HG03558 (cell line): Measurements from ENCODE around the gene MOCS1.

Experiments used
- ATAC-seq: cut with Tn5 transposase; IDR thresholded peaks from one replicate; pipeline ENCODE4 v1.9.1; 2021; ENCODE audit warnings: moderate number of reproducible peaks; ENCODE audit not compliant: unreplicated experiment; ENCODE audit errors: extremely low read depth

MOCS1 gene

DNA sequence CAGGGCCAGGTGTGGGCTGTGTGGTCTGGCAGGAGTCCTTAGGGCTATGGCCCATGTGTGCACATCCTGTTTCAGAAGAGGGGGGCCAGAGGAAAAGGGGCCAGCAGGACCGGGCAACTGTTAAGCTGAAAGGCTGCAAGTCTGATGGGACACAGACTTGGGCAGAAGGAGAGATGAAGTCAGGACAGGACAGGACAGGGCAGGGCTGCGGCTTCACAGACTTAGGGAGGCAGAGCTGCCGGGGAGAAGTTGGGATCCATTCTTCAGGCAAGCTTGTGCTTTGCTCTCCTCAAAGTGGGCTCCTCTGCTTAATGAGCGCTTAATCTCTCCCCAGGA lies 28.7 kb downstream of the MOCS1 start:
- ATAC-seq: no peak

DNA sequence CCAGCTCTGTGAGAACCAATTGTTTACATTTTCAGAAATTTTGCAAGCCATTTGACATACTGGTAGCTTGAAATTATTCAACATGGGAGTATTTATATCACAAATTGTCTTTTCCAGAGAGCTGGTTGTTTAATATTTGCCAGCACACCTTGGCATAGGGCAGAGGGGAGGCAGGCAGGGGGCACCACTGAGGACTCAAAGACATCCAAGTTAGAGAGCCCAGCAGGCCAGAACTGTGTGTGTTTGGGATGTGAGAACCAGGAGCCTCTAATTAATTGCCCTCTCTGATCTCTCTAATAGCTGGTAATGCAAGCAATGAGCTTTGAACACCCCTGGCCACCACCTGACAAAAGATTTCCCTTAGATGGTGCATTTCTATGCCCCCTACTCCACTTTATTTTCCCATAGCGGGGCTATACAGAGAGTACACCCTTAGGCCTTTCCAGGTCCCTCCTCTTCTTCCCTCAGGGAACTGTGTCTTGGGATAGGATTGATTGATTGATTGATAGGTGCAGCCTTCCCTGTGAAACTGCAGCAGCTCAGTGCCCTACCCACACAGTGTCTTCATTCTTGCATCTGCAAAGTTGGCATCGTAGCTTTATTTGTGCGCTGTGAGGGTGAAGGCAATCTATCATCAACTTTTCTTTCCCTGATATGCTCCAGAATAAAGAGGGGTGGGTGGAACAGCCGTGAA lies 29.2 kb downstream of the MOCS1 start:
- no peak for ATAC-seq

DNA sequence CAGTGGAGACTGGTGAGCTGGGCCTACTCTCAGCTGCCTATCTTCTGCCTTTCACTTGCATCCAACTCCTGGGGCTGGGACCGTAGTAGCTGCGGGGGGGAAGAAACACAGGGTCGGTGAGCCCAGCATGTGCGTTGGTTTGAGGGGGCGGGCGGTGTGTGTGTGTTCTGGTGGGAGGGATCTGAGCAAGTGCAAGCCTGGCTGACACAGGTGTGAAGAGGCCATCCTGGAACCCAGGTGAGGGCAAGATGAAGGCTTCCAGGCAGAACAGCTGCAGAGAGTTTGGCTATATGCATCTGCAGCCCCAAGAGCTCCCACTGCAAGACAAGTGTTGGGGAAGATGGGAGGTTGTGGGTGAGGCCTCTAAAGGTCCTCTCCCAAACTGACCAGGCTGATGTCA lies 30.6 kb downstream of the MOCS1 start:
- ATAC-seq: no peak

DNA sequence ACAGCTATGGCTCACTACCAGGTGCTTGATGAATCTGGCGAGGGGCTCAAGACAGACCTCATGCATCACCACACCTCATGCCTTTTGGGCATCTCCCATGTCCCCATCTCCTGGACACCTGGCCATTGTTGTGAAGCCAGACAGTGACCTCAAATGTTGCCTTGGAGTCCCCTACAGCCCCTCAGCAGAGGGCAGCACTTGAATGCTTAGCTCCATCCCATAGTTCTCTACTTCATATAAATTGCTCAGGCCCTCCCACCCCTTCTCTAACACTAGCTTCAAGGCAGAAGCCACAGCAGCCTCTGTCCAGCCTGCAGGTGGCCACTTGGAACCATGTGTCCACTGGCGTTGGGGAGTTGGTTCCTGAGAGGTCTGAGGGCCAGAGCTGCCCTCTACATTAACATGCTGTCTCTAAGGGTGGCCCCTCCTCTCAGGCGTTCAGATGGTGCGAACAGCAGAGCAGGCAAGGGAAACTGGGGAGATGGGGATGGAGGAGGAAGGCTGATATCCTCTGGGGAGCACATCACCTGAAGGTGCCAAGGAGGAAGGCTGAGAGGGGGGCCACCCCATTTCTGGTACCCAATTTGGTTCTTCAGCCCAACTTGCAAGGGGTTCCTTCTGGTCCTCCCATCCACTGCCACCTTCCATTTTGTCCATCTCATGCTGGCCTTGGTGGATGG lies 31.3 kb downstream of the MOCS1 start:
- no peak for ATAC-seq

DNA sequence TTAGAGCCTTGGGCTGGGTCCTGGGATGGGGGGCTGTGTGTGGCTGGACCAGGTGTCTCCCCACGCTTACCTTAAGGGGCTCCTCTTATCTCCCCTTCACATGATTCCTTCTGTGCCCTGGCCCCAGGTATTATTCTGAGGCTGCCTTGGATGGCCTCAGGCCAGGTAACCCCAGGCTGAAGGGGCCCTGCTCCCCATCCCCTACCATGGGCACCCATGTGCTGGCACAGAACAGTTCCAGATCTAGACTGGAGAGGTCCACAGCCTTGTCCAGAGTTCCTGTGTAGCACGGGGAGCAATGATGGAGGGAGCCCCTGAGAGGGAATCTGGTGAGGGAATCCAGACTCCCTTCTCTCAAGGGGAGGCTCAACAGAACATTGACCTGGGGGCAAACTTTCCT lies 32.1 kb downstream of the MOCS1 start:
- no peak for ATAC-seq

DNA sequence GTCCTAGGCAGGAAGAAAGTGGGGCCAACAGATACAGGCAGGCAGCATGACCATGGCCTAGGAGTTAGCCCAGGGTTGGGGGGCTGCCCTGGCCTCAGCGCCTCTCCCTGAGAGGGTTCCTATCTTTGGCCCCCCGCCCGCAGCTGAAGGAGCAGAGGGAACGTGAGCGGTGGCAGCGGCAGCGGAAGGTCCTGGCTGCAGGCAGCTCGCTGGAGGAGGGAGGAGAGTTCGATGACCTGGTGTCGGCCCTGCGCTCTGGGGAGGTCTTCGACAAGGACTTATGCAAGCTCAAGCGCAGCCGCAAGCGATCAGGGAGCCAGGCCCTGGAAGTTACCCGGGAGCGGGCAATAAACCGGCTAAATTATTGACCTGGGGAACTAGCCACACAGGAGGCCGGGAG lies 32.6 kb downstream of the MOCS1 start:
- ATAC-seq: no peak

DNA sequence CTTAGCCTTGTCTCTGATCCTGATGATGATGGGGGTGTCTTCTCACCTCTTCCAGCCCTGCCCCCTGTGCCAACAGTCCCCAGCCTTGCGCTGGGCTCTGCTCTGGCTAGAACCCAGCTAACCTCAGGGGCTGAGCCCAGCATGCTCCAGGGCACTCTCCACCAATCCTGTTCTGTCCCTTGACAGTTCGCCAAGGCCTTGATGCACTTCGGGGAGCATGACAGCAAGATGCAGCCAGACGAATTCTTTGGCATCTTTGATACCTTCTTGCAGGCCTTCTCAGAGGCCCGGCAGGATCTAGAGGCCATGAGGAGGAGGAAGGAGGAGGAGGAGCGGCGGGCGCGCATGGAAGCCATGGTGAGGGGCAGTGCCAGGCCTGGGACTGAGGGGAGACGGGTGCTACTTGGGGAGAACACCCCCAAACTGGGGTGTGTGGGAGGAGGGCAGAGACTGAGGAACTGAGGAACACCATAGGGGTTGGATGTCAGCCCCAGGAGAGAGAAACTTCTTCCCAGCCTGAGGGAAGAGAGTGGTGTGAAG lies 33.1 kb downstream of the MOCS1 start:
- no peak for ATAC-seq

DNA sequence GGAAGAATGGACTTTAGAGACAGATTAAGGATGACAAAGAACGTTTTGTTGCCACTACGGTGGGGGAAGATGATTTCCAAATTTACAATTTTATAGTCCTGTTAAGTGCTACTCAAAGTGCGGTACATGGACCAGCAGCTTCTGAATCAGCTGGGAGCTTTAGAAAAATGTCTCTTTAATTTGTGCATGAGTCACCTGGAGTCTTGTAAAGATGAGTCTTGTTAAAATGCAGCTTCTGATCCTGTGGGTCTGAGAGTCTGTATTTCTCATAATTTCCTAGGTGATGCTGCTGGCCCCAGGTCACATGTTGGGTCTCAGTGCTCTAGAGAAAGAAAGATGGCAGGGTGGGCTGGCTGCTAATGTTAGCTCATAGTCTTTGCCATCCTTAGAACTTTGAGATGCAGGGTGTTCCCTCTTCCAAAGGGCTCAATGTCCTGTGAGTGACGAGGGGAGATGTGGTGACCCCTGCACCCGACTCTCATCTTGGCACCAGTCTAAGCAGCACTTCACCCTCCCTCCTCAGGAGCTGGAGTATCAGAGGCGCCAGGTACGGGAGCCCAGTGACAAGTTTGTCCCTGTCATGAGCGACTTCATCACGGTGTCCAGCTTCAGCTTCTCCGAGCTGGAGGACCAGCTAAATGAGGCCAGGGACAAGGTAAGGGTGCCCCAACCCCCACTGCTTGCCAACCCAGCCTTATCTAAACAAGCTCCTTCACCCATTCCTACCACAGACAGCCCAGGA lies 34.5 kb downstream of the MOCS1 start:
- no peak for ATAC-seq

DNA sequence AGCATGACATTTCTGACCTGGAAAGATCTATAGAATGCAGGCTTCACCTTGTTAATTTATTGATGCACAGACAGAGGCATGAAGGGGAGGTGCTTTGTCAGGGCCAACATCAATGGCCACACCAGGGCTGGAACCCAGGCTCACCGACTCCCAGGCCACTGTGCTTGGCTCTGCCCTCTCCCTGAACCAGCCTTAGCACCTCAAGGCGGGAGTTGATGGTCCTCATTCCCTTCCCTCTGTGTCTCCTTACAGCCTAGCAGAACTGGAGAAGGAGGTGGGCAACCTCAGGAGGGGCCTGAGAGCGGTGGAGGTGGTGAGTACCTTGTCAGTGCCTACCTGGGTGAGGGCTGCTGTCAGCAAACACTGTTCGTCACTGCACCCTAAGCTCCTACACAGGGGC lies 35.6 kb downstream of the MOCS1 start:
- no peak for ATAC-seq

DNA sequence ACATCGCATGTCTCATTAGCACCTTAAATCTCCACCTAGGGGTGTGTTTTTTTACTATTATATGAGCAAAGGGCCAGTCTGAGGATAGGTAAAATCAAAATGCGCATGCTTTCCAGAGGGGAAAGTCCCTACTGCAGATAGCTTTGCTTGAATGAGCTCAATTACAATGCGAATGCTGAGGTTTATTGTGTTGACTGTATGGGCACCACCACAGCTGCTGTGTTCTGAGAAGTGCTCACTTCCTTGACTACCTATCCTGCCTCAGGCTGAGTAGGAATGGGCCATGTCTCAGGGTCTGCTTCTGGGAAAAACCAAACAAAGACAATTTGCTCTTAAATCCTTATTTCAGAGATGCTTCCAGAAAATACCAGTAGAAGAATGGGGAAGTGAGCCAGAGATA lies 36.6 kb downstream of the MOCS1 start:
- ATAC-seq: no peak

DNA sequence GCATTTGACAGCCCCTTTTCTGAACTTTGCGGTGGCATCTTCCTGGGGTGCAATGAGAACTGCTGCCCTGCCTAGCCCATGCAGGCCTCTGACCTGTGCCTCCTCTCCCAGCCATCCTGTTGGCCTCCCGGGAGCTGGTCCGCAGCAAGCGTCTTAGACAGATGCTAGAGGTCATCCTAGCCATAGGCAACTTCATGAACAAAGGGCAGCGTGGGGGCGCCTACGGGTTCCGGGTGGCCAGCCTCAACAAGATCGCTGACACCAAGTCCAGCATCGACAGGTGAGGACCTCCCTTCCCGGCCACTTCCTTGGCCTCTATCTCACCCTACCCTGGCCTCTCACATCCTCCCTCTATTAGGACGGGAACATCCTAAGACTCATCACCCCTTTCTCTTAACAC lies 37.6 kb downstream of the MOCS1 start:
- no peak for ATAC-seq

DNA sequence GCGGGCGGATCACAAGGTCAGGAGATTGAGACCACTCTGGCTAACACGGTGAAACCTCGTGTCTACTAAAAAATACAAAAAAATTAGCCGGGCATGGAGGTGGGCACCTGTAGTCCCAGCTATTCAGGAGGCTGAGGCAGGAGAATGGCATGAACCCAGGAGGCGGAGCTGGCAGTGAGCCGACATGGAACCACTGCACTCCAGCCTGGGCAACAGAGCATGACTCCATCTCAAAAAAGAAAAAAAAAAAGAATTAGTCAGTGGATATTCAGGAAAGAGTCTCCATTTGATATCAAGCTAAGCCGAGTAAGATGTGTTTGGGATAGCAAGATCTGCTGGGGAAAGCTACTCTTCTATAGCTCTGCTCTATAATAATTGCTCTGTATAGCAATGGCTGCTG lies 41.0 kb downstream of the MOCS1 start:
- no peak for ATAC-seq

DNA sequence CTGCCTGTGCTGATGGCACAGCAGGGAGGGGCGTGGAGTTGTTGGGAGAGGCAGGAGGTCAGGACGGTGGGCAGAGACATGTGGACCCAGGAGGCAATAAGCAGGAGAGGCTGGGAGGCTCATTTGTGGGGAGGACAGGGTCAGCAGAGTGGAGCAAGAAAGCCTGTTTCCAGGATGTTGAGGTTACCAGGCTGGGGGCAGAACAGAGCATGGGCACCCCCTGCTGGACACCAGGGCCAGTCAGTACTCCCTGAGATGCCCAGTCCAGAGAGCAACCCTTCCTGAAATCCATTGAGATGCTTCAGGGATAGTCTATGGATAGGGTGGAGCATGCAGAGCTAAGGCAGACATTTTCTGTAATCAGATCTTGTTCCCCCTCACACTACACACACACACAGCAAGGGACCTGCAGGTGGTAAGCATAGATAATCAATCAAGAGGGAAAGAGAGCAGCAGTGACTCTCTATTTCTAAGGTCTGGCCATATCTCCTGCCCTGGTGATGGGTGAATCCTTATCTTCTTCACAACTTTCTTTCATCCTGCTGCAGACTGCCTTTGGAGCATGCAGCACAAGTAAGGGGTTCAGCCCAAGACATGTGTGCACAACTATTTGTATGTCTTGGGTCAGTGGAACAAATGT lies 41.7 kb downstream of the MOCS1 start:
- no peak for ATAC-seq

DNA sequence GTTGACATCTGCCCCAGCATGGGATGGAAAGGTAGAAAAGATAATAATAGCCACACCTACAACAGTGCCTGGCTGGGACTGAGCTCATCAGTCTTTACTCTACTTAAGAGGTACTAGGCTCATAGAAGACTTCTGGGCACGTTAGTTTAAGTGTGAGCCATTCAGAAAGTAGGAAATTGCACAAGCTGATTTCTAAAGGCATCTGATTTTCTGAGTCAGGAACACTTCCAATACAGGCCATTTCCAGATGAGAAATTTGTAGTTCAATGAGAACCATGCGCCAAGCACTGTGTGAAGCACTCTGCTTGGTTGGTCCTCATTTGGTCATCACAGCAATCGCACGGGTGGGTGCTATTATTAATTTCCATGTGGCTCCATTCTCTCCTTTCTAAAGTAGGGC lies 42.3 kb downstream of the MOCS1 start:
- ATAC-seq: no peak

DNA sequence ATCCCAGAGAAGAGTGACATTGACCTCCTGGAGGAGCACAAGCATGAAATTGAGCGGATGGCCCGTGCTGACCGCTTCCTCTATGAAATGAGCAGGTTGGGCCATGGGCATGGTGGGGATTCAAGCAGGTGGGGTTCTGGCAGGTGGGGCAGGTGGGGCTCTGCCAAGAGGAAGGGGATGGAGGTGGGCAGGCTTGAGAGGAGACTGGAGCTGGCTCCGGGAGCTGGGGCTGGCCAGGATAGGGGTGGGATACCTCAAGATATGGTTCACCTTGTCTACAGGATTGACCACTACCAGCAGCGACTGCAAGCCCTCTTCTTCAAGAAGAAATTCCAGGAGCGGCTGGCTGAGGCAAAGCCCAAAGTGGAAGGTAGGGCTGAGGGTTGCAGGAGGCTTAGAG lies 42.9 kb downstream of the MOCS1 start:
- no peak for ATAC-seq

DNA sequence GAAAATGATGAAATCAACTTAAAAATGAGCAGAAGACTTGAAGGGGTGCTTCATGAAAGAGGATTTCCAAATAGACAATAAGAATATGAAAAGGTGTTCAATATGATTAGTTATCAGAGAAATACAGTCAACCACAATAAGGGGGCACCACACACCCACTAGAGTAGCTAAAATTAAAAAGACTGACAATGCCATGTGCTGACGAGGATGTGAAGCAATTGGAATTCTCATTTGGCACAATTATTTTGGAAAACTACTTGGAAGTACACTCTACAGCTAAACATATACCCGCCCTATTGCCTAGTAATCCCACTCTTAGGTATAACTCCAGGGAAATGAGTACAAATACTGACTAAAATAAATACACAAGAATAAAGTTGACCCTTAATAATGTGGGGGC lies 45.0 kb downstream of the MOCS1 start:
- ATAC-seq: no peak

DNA sequence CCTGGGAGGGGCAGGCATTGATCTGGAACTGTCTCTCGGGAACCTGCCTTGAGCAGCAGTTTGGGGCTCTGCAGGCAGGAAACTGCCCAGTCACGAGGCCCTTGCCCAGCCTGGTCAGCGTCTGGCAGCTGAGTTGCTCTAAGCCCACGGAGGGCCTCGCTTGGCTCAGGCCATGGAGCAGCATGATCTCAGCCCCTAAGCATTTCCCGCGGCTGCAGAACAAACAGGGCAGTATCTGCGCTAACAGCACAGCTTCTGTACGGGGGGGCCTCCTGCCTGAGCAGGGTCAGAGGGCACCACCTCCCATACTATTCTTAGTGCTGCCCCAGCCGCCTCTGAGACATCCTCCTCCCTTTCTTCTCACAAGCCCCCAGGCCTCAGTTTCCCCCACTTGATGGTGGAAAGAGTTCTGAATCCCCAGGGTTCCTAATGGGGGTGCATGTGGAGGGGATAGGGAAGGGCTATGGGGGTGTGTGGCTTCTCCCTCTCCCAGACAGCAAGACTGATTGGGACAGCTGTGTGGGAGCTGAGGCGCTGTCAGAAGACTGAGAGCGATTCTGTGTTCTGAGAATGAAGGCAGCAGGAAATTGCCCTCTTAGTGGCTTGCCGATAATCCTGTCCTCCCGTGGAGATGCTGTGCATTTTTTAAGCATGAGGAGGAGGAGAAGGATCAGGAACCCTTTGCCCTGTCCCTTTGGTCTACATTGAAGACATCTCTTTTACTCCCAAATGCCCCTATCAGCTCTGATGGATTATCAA lies 46.4 kb downstream of the MOCS1 start:
- no peak for ATAC-seq

DNA sequence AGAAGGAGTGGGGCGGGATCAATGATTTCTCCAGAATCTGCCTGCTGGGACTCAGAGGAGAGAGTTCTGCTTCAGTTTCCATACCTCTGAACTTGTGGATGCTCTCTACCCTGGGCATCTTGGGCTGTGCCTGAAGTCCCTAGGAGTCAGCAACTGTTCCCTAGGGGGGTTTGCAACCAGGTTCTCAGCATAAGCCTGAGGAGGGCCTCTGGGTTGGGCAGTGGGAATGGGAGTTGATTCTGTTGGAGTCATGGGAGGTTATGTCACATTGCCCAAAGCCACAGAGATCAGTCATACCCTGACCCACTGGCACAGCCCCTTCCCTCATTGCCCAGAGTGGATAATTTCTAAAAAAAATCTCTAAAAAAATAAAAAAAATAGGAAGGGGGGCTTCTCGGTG lies 47.4 kb downstream of the MOCS1 start:
- no peak for ATAC-seq

DNA sequence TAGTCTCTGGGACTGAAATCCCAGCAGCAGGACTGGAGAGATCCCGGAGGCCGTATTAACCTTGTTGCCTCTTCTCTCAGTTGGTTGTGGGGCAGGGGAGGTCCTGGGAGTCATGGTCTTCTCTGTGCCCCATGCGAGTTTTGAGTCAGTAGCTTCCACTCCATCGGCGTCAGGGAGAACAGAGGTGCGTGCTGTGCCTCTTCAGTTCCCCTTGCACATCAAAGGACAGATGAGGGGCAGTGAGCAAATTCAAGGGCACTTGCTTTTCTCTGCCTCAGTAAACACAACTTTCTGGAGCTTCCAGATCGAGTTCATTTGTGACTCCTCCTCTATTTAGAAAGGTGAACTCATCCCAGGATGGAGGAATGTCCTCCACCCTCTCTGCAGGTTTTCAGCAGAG lies 48.6 kb downstream of the MOCS1 start:
- no peak for ATAC-seq

DNA sequence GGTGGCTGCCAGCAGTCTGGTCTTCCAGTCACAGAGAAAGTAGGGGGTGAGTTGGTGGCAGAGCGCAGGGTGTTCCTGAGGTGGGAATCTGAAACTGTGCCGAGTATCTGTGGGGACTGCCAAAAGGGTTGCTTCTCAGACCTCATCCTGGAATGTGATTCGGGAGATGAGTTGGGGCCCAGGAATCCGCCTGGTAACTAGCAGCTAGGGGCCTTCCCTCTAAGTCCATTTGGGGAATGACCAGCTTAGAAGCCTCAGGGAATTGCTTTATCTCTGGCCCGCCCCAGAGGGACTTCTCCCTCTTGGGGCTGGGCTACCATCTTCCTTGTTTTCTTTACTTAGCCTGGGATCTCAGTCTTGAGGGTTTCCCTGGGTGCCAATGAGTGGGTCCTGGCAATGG lies 49.6 kb downstream of the MOCS1 start:
- ATAC-seq: no peak
